Large intestine (tissue), 3 donors: ENCODE results near the gene ABCB1. TPM values are rescaled to one million over a fixed set of nuclear protein-coding genes. Genes with fewer than 3 reads are reported as not detected.

Experiments used
- DNase-seq, 2 donors: peaks; one replicate each; pipeline versions ENCODE4 v3.0.0 to v3.0.0-alpha.2; 2013
- H3K27ac ChIP-seq: one replicate; pipeline ENCODE4 v1.5.1; 2013; ENCODE audit warnings: low read length
- H3K27me3 ChIP-seq: 2 replicates; pipeline ENCODE4 v1.6.1; 2013; ENCODE audit warnings: low read length; ENCODE audit not compliant: control insufficient read depth, insufficient read depth
- H3K36me3 ChIP-seq: 2 replicates; pipeline ENCODE4 v1.6.1; 2013; ENCODE audit warnings: low read length; ENCODE audit not compliant: control insufficient read depth, insufficient read depth
- H3K4me1 ChIP-seq: one replicate; pipeline ENCODE4 v1.6.1; 2013; ENCODE audit warnings: low read length; ENCODE audit not compliant: control insufficient read depth, insufficient read depth
- H3K4me3 ChIP-seq: one replicate; pipeline ENCODE4 v1.5.1; 2013; ENCODE audit warnings: low read length
- H3K9me3 ChIP-seq: one replicate; pipeline ENCODE4 v1.6.1; 2013; ENCODE audit warnings: mild to moderate bottlenecking, low read depth, low read length, moderate library complexity; ENCODE audit not compliant: control insufficient read depth
- WGBS: methylation state at CpG from one replicate; pipeline ENCODE4 v1.1.5; 2013; ENCODE audit warnings: low lambda C conversion rate; ENCODE audit not compliant: insufficient coverage; 5-methylcytosine and 5-hydroxymethylcytosine counted together
- polyA plus RNA-seq: library from polyadenylated mRNA; unstranded; fragments of 120-200 nt; gene quantifications from one replicate; pipeline ENCODE4 v1.2.1, GENCODE V29; 2013

Gene ABCB1
- polyA plus RNA-seq, 1 donor: 7.0 TPM

DNA sequence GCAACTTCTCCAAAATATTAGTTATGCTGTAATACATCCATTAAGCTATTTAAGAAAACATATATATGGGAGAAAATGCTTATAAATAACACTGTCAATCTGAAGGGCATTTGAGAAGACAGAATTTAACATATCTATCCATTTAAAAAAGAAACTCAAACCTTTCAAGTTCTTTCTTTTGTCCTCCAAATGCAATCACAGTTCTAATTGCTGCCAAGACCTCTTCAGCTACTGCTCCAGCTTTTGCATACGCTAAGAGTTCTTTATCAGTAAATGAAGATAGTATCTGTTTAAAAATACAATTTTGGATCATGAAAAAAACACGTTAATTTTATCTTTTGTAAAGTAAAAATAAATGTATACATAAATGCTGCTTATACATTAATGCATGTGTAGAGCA, 39.6 kb downstream of the ABCB1 start:
- H3K4me1 ChIP-seq: peaks cover 10% of the 10 kb centered on the region
- H3K4me3 ChIP-seq: no peak overlapping the region
- no peaks in the 10 kb centered on the region for H3K27me3 ChIP-seq
- H3K36me3 ChIP-seq: no peaks in the 10 kb centered on the region
- WGBS: no CpG with 5 or more reads among the region's 2 CpGs
- no peaks in the 10 kb centered on the region for H3K9me3 ChIP-seq
- no peak overlapping the region for H3K27ac ChIP-seq
- DNase-seq: no peak

DNA sequence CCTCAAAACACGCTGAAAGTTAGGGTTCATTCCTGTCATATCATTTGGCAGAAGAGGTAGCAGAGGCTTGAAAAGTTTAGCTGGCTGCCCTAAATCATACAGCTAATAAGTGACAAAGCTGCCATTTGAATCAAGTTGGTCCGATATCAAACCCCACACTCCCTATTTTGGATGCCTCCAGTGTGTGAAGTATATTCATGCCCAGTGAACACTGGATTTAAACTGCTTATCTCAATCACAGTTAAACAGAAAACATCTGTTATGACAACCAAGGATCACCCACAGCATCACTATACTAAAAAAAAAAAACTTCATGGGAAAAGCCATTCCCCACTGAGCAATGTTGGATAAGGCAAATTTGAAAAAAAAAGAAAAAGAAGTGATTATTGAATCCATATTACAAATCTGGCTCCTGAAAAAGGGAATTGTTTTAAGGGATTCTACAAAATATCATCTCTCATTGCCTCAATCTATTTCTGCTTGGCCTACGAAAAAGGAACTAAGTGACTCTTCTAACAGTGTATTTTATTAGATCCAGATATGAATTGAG, 48.3 kb downstream of the ABCB1 start:
- Histone ChIP-seq H3K27ac (no peak overlapping the region), H3K27me3 (no peaks in the 10 kb centered on the region)
- 100% methylated on average over 1 of the region's 3 CpGs for WGBS

DNA sequence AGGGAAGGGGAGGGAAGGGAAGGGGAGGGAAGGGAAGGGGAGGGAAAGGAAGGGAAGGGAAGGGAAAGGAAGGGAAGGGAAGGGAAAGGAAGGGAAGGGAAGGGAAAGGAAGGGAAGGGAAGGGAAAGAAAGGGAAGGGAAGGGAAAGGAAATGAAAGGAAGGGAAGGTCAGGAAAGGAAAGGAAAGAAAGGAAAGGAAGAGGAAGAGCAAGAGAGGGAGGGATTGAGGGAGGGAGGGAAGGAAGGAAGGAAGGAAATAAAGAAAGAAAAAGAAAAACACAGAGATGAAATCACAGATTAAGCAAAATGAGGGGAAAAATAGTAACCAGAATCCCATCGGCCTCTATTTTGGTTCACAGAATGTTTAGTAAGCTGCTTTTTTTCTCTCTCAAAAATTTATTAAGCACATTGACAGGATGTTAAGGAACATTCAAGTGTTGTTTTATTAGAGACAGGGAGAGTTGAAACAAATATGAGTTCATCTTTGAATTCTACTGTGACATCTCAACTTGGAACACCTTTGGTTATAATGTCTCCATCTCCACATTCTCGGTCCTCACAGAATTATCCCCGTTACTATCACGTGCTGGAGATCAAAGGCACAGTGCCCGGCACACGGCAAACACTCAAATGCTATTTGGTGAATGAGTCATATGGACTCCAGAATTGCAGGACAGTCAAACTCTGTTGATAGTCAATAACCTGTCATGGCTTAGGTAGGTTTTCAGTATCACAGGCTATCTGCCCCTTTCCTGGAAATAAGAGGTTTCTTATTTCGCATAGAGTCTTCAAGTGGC, 52.4 kb downstream of the ABCB1 start:
- WGBS: 19% methylated on average over 3 of the region's 7 CpGs
- no peak overlapping the region for H3K4me3 ChIP-seq
- H3K4me1 ChIP-seq: no peaks in the 10 kb centered on the region
- no peaks in the 10 kb centered on the region for H3K9me3 ChIP-seq
- no peak overlapping the region for H3K27ac ChIP-seq
- no peaks in the 10 kb centered on the region for H3K27me3 ChIP-seq
- peaks cover 12% of the 10 kb centered on the region for H3K36me3 ChIP-seq
- no peak for DNase-seq

More for the DNA sequence above, 48.3 kb downstream of the ABCB1 start:
- DNase-seq: no peak
- H3K36me3 ChIP-seq: peaks cover 3% of the 10 kb centered on the region
- H3K4me3 ChIP-seq: no peak overlapping the region
- no peaks in the 10 kb centered on the region for H3K4me1 ChIP-seq
- no peaks in the 10 kb centered on the region for H3K9me3 ChIP-seq

DNA sequence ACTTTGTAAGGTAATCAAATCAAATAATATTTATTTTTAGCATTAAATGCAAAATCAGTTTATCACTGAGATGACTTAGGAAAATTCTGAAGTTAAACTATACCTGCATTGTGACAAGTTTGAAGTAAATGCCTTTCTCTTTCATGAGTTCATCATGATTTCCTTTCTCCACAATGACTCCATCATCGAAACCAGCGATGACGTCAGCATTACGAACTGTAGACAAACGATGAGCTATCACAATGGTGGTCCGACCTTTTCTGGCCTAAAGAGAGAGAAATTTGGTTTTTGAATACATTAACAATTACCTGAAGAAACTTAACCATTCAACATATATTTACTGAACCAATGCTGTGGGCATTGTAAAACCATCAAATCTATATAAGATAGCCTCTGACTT, 54.9 kb downstream of the ABCB1 start:
- no peak for DNase-seq
- no peaks in the 10 kb centered on the region for H3K4me1 ChIP-seq
- H3K27me3 ChIP-seq: no peaks in the 10 kb centered on the region
- H3K27ac ChIP-seq: no peak overlapping the region
- no CpG with 5 or more reads among the region's 6 CpGs for WGBS
- H3K36me3 ChIP-seq: peaks cover 9% of the 10 kb centered on the region
- no peak overlapping the region for H3K4me3 ChIP-seq
- H3K9me3 ChIP-seq: no peaks in the 10 kb centered on the region

DNA sequence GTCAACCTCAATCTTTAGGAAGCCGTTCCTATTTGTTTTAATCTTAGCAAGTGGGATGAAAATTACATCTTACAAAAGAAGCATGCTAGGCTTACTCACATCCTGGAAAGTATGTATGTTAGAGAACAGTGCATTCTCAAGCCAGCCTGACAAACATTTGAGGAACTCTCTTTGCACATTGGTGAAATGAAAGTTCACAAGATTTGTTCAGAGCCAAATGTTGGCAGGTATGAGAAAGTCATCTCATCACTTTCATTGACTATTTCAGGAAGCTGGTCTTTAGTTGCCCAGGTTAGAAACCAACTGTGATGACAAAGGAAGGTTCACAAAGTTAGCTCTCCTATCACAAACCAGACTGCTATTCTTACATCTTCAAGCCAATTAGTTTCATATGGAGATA, 57.1 kb downstream of the ABCB1 start:
- WGBS: no CpG with 5 or more reads among the region's 1 CpG
- no peak overlapping the region for H3K27ac ChIP-seq
- no peaks in the 10 kb centered on the region for H3K9me3 ChIP-seq
- no peak for DNase-seq
- peaks cover 13% of the 10 kb centered on the region for H3K36me3 ChIP-seq
- no peaks in the 10 kb centered on the region for H3K27me3 ChIP-seq
- no peaks in the 10 kb centered on the region for H3K4me1 ChIP-seq
- no peak overlapping the region for H3K4me3 ChIP-seq

DNA sequence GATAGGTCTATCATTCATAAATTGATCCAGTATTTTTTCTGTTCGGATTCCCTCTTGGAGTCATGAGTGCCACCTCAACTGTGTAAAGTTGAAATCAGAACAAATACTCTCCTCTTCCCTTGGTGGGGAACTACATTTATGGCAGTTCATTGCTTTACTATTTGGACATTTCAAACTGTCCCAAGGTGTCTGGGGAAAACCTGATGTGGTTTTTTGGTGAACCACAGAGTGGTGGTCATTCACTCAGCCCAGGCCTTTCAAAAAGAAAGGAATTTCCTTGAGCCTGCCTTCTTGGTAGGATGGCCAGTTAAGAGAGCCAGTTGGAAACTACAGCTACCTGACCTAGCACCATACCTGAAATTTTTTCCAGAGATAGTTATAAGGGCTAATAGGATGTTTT, 59.0 kb downstream of the ABCB1 start:
- H3K4me3 ChIP-seq: no peak overlapping the region
- DNase-seq: no peak
- no peaks in the 10 kb centered on the region for H3K27me3 ChIP-seq
- no peak overlapping the region for H3K27ac ChIP-seq
- no CpG with 5 or more reads among the region's 1 CpG for WGBS
- no peaks in the 10 kb centered on the region for H3K4me1 ChIP-seq
- H3K9me3 ChIP-seq: no peaks in the 10 kb centered on the region
- H3K36me3 ChIP-seq: peaks cover 13% of the 10 kb centered on the region

DNA sequence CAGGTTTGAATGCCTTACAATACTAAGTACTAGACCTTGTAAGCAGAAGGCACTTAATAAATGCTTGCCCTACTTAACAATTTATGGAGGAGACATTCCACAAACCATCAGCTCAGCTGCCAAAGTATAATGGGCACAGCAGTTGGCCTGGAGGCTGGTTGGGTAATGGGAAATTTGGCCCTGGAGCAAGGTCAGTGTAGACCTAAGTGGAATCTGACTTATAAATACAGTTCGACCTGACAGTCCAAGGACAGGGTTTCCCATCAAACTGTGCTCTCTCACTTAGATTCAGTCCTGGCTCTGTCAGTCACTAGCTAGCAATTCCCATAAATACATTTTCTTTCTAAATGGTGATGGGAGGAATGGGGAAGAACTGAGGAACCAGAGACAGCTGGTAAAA, 62.6 kb downstream of the ABCB1 start:
- H3K27me3 ChIP-seq: no peaks in the 10 kb centered on the region
- no peak for DNase-seq
- no peaks in the 10 kb centered on the region for H3K9me3 ChIP-seq
- WGBS: no CpG with 5 or more reads among the region's 1 CpG
- no peaks in the 10 kb centered on the region for H3K4me1 ChIP-seq
- H3K36me3 ChIP-seq: peaks cover 4% of the 10 kb centered on the region
- H3K4me3 ChIP-seq: no peak overlapping the region
- no peak overlapping the region for H3K27ac ChIP-seq

DNA sequence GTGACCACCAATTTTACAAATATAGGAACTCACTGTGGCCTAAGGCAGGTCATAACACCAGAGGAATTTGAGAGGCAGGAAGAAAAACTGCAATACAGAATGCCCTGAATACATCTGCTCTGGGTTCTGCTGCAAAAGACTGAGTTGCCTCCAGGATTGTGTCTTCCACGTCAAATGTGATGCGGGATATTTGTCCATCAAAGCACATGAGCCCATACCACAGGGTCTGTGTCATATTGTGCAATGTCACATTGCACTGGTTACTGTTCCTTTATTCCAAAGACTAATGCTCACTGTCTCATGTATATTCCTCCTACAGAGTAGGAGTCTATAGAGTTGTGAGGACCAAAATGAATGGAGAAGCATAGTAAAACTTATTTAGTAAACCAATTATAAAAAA, 66.6 kb downstream of the ABCB1 start:
- DNase-seq: no peak
- Histone ChIP-seq H3K36me3 (peaks cover 5% of the 10 kb centered on the region), H3K27me3 (no peaks in the 10 kb centered on the region), H3K4me1 (no peaks in the 10 kb centered on the region), H3K9me3 (no peaks in the 10 kb centered on the region), H3K27ac (no peak overlapping the region), H3K4me3 (no peak overlapping the region)
- WGBS: no CpG with 5 or more reads among the region's 2 CpGs

DNA sequence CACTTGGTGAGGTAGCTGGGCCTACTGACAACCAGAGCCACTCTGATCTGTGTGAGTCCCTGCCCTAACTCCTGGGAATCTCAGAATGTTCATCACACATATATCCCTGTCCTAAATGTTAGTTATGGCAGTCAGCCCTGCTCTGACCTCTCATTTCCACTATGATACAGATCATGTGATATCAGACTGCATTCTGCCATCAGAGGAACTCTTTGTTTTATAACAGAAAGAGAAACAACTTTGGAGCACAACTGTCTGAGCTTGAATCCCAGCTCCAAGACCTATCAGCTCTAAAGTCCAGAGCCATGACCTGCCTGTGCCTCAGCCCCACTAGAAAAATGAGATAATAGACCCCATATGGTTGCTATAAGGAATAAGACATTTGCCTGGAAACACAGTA, 70.6 kb downstream of the ABCB1 start:
- H3K27ac ChIP-seq: no peak overlapping the region
- no peaks in the 10 kb centered on the region for H3K9me3 ChIP-seq
- H3K4me1 ChIP-seq: no peaks in the 10 kb centered on the region
- DNase-seq: no peak
- peaks cover 5% of the 10 kb centered on the region for H3K36me3 ChIP-seq
- H3K4me3 ChIP-seq: no peak overlapping the region
- no peaks in the 10 kb centered on the region for H3K27me3 ChIP-seq

DNA sequence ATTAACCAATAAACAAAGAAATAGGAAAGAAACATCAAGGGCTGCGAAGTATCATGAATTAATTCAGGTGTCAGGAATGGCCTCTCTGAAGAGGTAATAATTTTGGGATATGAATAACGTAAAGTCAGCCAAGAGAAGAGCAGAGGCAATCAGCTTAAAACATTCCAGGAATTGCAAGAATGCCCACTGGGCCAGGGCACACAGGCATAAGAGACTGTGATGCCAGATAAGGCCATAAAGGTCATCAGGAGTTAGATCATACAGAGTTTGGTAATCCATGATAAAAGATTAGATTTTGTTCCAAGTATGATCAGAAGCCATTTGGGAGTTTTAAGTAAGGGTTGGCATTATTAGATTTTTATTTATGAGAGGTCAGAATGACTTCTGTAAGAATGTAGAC, 72.0 kb downstream of the ABCB1 start:
- no peak for DNase-seq
- Histone ChIP-seq H3K9me3 (no peaks in the 10 kb centered on the region), H3K36me3 (peaks cover 5% of the 10 kb centered on the region), H3K4me1 (no peaks in the 10 kb centered on the region), H3K27me3 (no peaks in the 10 kb centered on the region), H3K4me3 (no peak overlapping the region), H3K27ac (no peak overlapping the region)
- no CpG with 5 or more reads among the region's 2 CpGs for WGBS

DNA sequence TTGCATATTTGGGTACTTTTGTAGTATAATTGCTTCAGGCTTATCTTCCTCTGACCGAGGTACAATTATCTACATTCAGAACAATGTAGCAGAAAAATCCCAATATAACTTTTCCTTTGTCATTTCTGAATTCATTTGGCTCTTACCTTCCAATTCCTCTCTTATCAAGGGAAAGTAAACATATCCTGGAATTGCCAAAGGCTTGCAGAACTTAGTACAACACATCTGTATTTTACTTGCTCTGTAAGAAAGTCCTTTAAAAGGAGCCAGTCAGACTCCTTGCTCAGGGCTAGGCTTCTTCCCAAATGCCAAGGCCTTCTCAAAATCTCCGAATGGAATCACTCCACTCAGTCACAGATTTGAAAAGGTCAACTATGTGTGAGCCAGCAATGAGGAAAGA, 81.9 kb downstream of the ABCB1 start:
- WGBS: 29% methylated on average over 1 of the region's 2 CpGs
- no peaks in the 10 kb centered on the region for H3K9me3 ChIP-seq

More for the DNA sequence above, 81.9 kb downstream of the ABCB1 start:
- DNase-seq: no peak
- Histone ChIP-seq H3K27ac (no peak overlapping the region), H3K4me3 (no peak overlapping the region), H3K36me3 (peaks cover 10% of the 10 kb centered on the region), H3K4me1 (no peaks in the 10 kb centered on the region), H3K27me3 (no peaks in the 10 kb centered on the region)
